Measurements from ENCODE around the gene HHAT.

The HHAT gene

DNA sequence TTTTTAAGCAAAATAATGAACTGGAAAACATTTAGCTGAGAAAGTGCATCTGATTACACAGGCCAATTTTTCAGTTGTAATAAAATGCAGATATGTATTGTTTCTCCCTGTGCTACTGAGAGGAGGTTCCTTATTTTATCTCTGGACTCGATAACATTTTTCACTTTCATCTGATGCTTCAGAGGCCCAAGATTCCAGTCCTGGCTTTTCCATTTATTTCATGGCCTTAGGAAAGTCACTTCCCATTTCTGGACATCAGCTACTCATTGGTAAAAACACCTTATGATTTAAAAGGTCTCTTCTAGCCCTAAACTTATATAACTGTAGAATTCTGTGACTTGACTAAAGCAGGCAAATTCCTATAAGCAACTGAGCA, 203.5 kb downstream of the HHAT start:
- DNase-seq (ENCODE audit: insufficient read length, low spot score) (no peak), FAIRE-seq (no peak)
- TF ChIP-seq, protein P1, sequence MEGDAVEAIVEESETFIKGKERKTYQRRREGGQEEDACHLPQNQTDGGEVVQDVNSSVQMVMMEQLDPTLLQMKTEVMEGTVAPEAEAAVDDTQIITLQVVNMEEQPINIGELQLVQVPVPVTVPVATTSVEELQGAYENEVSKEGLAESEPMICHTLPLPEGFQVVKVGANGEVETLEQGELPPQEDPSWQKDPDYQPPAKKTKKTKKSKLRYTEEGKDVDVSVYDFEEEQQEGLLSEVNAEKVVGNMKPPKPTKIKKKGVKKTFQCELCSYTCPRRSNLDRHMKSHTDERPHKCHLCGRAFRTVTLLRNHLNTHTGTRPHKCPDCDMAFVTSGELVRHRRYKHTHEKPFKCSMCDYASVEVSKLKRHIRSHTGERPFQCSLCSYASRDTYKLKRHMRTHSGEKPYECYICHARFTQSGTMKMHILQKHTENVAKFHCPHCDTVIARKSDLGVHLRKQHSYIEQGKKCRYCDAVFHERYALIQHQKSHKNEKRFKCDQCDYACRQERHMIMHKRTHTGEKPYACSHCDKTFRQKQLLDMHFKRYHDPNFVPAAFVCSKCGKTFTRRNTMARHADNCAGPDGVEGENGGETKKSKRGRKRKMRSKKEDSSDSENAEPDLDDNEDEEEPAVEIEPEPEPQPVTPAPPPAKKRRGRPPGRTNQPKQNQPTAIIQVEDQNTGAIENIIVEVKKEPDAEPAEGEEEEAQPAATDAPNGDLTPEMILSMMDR (IDR thresholded peaks at IDR 0.05; ENCODE audit: insufficient read depth, missing control alignments), result no peak

DNA sequence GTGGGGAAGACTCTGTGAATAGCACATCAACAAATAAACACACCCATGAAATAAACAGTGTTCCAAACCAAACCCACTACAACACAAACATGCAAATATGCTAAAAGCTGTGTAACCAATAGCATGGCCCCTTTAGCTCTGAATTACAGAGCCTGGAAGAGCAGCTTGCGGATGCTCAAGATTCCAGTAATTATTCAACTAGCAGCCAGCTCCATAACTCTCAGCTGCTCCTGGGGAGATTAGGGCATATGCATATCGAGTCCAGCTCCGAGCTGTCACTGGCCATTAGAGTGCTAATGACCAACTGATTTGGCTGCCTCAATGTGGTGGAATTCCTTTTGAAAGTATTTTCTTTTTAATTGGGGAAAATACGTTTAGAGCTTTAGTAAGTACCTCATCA, 207.1 kb downstream of the HHAT start:
- FAIRE-seq, result no peak
- TF ChIP-seq, protein P1 (IDR thresholded peaks at IDR 0.05; ENCODE audit: insufficient read depth, missing control alignments), result no peak
- DNase-seq (ENCODE audit: insufficient read length, low spot score), result no peak

DNA sequence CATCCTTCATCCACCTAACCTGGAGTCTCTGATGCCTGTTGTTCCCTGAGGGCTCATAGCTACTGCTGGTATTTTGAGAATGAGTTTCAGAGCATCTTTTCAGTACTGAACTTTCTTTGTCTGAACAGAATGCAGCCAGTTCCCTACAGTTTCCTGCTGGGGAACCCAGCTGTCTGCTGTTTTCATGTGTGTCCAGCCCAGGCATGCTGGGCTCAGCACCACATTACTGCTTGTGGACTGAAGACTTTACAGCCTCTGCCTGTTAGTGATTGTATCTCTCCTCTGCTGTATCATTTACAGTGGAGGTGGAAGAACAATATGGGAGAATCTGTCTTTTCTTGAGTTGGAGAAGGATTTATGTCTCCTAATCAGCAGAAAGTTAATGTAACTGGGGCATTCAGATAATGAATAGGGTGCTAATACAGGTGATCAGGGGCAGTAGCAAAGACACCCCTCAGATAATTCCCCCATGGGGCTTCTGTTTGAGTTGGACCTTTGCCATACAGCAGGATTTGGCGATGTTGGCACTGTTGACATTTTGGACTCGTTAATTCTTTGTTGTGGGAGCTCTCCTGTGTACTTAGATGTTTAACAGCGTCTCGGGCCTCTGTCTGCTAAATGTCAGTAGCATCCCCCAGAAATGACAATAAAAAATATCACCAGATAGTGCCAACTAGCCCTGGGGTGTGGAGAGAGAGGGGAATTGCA, 207.7 kb downstream of the HHAT start:
- DNase-seq (ENCODE audit: insufficient read length, low spot score) (no peak), FAIRE-seq (no peak)
- TF ChIP-seq, protein P1 (IDR thresholded peaks at IDR 0.05; ENCODE audit: insufficient read depth, missing control alignments), result no peak

DNA sequence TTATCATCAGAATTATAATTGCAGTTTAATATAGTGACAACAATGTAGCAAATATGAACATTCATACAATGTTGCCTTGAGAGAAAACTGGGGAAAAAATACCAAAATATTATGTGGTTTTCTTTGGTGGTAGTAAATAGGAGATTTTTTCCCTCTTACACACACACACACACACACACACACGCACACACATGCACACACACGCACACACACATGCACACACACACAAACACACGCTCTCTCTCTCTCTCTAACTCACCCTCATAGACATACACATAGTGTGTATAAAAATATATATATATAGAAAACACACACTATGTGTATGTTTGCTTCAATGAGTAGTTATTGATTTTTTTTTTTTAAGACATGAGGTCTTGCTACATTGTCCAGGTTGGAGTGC, 211.6 kb downstream of the HHAT start:
- DNase-seq (ENCODE audit: insufficient read length, low spot score) (no peak), FAIRE-seq (no peak)
- TF ChIP-seq, protein P1 (IDR thresholded peaks at IDR 0.05; ENCODE audit: insufficient read depth, missing control alignments), result no peak

DNA sequence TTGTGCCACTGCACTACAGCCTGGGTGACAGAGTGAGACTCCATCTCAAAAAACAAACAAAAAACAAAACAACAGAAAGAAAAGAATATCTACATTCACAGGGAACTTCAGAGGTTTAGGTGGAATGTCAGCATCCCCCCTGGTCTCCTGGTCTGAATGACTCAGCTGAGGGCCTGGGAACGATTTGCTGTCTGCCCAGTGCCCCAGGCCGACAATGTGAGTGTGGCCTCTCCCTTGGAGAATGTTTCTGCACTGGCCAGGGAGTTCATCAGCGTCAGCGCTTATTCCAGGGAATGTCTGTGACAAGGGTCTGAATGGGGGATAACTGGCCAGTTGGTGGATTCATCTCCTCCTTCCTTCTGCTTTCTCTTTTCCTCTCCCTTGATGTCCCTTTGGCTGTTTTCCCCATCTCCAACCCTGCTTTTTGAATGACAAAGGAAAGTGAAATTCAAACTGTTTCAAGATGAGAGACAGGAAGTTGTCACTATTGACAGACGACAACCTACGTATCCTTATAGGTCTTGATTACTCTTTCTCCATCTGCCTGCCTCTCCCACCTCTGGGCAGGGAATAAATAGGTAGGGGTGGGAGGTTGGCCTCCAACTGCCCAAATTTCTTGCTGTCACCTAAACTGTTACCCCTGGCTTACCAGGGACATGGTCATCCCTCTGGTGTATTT, 213.1 kb downstream of the HHAT start:
- FAIRE-seq, result no peak
- no peak for DNase-seq (ENCODE audit: insufficient read length, low spot score)
- TF ChIP-seq, protein P1 (IDR thresholded peaks at IDR 0.05; ENCODE audit: insufficient read depth, missing control alignments), result no peak

DNA sequence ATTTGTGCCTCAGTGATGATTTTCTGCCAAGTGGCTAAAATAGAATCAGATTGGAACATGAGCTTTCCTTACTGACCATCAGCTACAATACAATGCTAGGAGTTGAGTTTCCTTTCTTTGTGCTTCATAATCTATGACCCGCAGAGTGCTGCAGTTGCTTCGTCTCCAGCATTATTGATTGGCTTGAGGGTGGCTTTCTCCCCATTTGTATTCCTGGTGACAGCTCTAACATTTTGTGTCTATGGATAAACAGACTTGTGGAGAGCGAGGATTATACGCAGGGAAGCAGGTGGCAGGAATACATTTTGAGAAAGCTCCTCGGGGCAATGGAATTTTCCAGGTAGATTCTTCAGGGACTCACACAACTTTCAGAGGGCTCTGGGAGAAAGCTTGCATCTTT, 223.2 kb downstream of the HHAT start:
- FAIRE-seq (no peak), DNase-seq (ENCODE audit: insufficient read length, low spot score) (no peak)
- TF ChIP-seq, protein P1 (IDR thresholded peaks at IDR 0.05; ENCODE audit: insufficient read depth, missing control alignments), result no peak

DNA sequence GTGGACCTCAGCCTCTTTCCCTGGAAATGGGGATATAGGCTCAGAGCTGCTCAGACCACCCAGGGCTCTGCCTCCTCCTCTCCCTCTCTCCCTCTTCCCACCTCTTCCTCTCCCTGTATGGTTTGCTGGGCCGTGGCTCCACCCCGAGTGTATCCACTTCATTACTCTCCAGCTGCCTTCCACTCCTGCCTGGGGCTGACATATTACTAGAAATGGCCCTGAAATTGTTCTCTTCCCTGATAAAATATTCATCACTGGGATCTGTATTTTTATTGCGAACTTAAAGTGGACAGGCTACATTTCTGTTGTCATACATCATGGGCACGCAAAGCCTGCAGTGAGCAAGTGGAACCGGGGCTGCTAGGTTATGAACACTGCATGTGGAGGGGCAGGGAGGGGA, 225.0 kb downstream of the HHAT start:
- DNase-seq (ENCODE audit: insufficient read length, low spot score), result no peak
- FAIRE-seq, result no peak
- TF ChIP-seq, protein P1 (IDR thresholded peaks at IDR 0.05; ENCODE audit: insufficient read depth, missing control alignments), result no peak

All from D721Med (cell line).